ENCODE measurements around the gene DOCK3.
"Not testable (repeated sequence)": the region's sequence is repeated elsewhere in the genome, so short reads cannot be mapped to it uniquely, and the experiment has no call there.

The DOCK3 gene

GRCh38 chr3:50687127-50687751, 12.5 kb downstream of the DOCK3 start:
- DNase-seq = no peak

- no peak for DNase-seq
These were observed 13.2 kb downstream of the DOCK3 start for GRCh38 chr3:50687916-50688315.

GRCh38 chr3:50688602-50689001, 13.9 kb downstream of the DOCK3 start:
- not testable (repeated sequence) for DNase-seq

GRCh38 chr3:50689558-50689957, 14.8 kb downstream of the DOCK3 start:
- DNase-seq = no peak

GRCh38 chr3:50695031-50695430, 20.3 kb downstream of the DOCK3 start:
- DNase-seq = no peak

- no peak for DNase-seq
These were observed 21.5 kb downstream of the DOCK3 start for GRCh38 chr3:50696276-50696675.

- no peak for DNase-seq
These were observed 23.5 kb downstream of the DOCK3 start for GRCh38 chr3:50698269-50698668.

- DNase-seq = no peak
These were observed 33.9 kb downstream of the DOCK3 start for GRCh38 chr3:50708620-50709019.

GRCh38 chr3:50714946-50715345, 40.2 kb downstream of the DOCK3 start:
- no peak for DNase-seq

- DNase-seq = no peak
These were observed 50.1 kb downstream of the DOCK3 start for GRCh38 chr3:50724831-50725230.

GRCh38 chr3:50734985-50735384, 60.3 kb downstream of the DOCK3 start:
- DNase-seq = no peak

GRCh38 chr3:50737193-50737905, 62.6 kb downstream of the DOCK3 start:
- DNase-seq = no peak

- no peak for DNase-seq
These were observed 63.3 kb downstream of the DOCK3 start for GRCh38 chr3:50737906-50738598.

GRCh38 chr3:50743643-50744042, 68.9 kb downstream of the DOCK3 start:
- DNase-seq = no peak

GRCh38 chr3:50749822-50750221, 75.1 kb downstream of the DOCK3 start:
- DNase-seq = no peak

- no peak for DNase-seq
These were observed 84.3 kb downstream of the DOCK3 start for GRCh38 chr3:50759015-50759414.

GRCh38 chr3:50777680-50778079, 103.0 kb downstream of the DOCK3 start:
- DNase-seq = no peak

- DNase-seq = not testable (repeated sequence)
These were observed 107.0 kb downstream of the DOCK3 start for GRCh38 chr3:50781766-50782165.

GRCh38 chr3:50786631-50787030, 111.9 kb downstream of the DOCK3 start:
- no peak for DNase-seq

- DNase-seq = not testable (repeated sequence)
These were observed 116.2 kb downstream of the DOCK3 start for GRCh38 chr3:50790894-50791293.

GRCh38 chr3:50792568-50792967, 117.8 kb downstream of the DOCK3 start:
- DNase-seq = no peak

- not testable (repeated sequence) for DNase-seq
These were observed 129.1 kb downstream of the DOCK3 start for GRCh38 chr3:50803805-50804204.

GRCh38 chr3:50804376-50804775, 129.6 kb downstream of the DOCK3 start:
- not testable (repeated sequence) for DNase-seq

- DNase-seq = no peak
These were observed 130.6 kb downstream of the DOCK3 start for GRCh38 chr3:50805321-50805720.

Data from fibroblast of skin of right biceps (primary cell).